Measurements from ENCODE around the gene LYST. TPM values are rescaled to one million over a fixed set of nuclear protein-coding genes. Genes with fewer than 3 reads are reported as not detected.
"Not testable (repeated sequence)": the region's sequence is repeated elsewhere in the genome, so short reads cannot be mapped to it uniquely, and the experiment has no call there.

LYST gene
- total RNA-seq, 1 donor from 2014 or later, result 11.4 TPM

DNA sequence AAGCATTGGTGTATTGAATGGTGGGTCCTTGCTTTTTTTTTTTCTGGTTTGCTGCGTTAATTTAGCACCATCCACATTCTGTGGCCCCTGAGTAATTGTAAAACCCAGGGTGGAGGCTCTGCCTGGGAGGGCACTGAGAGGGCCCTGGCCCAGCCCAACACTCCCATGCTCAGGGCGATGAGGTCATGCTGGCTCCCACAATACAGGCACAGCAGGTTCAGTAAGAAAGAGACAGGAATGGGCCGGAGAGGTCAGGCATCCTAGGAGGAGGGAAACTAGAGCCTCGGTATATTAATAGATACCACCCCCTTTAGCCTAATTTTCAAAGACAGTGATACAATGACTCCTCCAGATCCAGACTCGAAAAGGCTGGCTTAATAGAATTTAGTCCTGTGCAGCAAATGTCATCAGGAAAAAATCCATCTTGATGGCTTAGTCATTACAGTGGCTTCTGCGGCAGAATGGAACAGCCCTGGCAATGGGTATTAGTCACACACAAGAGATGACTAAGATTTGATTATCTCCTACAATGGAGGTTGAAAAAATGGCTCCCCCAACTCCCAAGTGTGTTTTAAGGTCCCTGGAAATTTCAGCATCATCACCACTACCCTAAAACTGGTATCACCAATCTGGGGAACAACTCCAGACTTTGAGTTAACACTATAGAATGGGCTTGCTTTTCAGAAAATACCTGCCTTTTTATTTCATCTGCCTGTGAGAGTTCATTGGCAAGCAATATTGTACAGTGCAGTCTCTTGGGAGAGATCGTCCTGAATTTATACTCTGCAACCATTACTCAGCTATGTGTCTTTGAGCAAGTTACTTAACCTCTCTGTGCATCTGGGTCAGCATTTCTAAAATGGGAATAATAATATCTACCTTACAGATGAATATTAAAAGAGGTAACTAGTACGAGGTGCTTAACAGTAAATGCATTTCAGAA is 43.9 kb upstream of the LYST start:
- peak overlapping the region; percentile 82 for H3K27ac Mint-ChIP-seq
- H3K4me3 Mint-ChIP-seq (ENCODE audit: low read depth), result no peak overlapping the region
- H3K9me3 Mint-ChIP-seq (ENCODE audit: low read depth), result no peaks in the 10 kb centered on the region
- peaks cover 13% of the 10 kb centered on the region for H3K4me1 Mint-ChIP-seq (ENCODE audit: low read depth)
- H3K36me3 Mint-ChIP-seq (ENCODE audit: insufficient read depth), result no peaks in the 10 kb centered on the region
- DNase-seq (ENCODE audit: low spot score, unreplicated experiment), result no peak
- H3K27me3 Mint-ChIP-seq, result peaks cover 4% of the 10 kb centered on the region
- no peak for TF ChIP-seq CTCF (IDR thresholded peaks at IDR 0.05; ENCODE audit: unreplicated experiment)

- H3K27me3 Mint-ChIP-seq, result peaks cover 4% of the 10 kb centered on the region
- no peak overlapping the region for H3K4me3 Mint-ChIP-seq (ENCODE audit: low read depth)
- H3K9me3 Mint-ChIP-seq (ENCODE audit: low read depth), result no peaks in the 10 kb centered on the region
- H3K27ac Mint-ChIP-seq, result peak overlapping the region; percentile 46
- DNase-seq (ENCODE audit: low spot score, unreplicated experiment), result no peak
- no peaks in the 10 kb centered on the region for H3K36me3 Mint-ChIP-seq (ENCODE audit: insufficient read depth)
- TF ChIP-seq CTCF (IDR thresholded peaks at IDR 0.05; ENCODE audit: unreplicated experiment), result no peak
- H3K4me1 Mint-ChIP-seq (ENCODE audit: low read depth), result peaks cover 13% of the 10 kb centered on the region
Measured at GRCh38 chr1:235908742-235909520, 42.2 kb upstream of the LYST start.

DNA sequence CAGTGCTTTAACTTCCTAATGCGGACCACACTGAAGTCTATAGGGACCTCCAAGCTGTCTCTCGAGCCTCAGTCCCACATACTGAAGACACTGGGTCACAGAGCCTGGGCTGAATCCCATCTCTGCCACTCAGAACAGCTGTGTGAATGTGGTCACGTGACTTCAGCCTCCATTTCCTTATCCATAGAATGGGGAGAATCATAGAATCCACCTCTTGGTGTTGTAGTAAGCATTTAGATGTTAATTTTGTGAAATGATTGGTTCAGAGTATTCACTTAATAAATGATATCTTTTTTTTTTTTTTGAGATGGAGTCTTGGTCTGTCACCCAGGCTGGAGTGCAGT is 41.2 kb upstream of the LYST start:
- TF ChIP-seq CTCF (IDR thresholded peaks at IDR 0.05; ENCODE audit: unreplicated experiment), result no peak

DNA sequence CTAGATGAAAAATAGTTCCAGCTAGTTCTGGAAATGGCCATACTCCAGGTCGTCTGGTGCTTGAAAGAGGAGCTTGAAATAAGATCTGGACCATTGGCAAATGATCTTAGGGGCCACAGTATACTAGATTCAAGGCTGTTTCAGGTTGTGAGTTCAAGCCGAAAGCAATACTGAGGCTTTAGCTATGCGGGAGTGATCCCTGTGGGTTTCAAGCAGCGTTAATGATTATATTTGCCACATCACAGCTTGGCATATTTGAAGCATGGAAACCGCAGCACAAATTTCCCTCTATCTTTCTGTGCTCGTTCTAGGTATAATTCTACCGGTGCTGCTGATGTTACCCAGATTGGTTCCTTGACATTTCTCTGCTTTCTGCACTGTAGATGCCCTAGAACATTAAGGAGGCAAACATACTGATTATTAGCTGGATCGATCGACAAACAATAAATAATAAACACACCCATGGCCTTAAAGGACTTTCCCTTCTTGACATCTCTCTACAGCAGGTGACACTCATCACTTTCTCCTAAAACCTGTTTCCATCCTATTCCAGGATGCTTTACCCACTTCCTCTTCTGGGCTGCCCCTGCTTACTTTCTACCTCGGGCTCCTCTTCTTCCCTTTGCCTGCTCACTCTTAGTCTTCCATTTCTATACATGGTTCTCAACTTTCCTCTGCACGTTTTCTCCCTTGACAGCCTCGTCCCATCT is 40.6 kb upstream of the LYST start:
- peaks cover 4% of the 10 kb centered on the region for H3K27me3 Mint-ChIP-seq
- H3K4me3 Mint-ChIP-seq (ENCODE audit: low read depth), result no peak overlapping the region
- peaks cover 13% of the 10 kb centered on the region for H3K4me1 Mint-ChIP-seq (ENCODE audit: low read depth)
- no peaks in the 10 kb centered on the region for H3K9me3 Mint-ChIP-seq (ENCODE audit: low read depth)
- no peak for DNase-seq (ENCODE audit: low spot score, unreplicated experiment)
- H3K27ac Mint-ChIP-seq, result no peak overlapping the region
- no peak for TF ChIP-seq CTCF (IDR thresholded peaks at IDR 0.05; ENCODE audit: unreplicated experiment)
- H3K36me3 Mint-ChIP-seq (ENCODE audit: insufficient read depth), result no peaks in the 10 kb centered on the region

More for the DNA sequence above, 41.2 kb upstream of the LYST start:
- DNase-seq (ENCODE audit: low spot score, unreplicated experiment), result no peak
- H3K4me3 Mint-ChIP-seq (ENCODE audit: low read depth), result no peak overlapping the region
- no peaks in the 10 kb centered on the region for H3K36me3 Mint-ChIP-seq (ENCODE audit: insufficient read depth)
- H3K4me1 Mint-ChIP-seq (ENCODE audit: low read depth), result peaks cover 13% of the 10 kb centered on the region
- H3K9me3 Mint-ChIP-seq (ENCODE audit: low read depth), result no peaks in the 10 kb centered on the region
- peaks cover 4% of the 10 kb centered on the region for H3K27me3 Mint-ChIP-seq
- H3K27ac Mint-ChIP-seq, result no peak overlapping the region

GRCh38 chr1:235906436-235906835 is 39.7 kb upstream of the LYST start:
- no peak for DNase-seq (ENCODE audit: low spot score, unreplicated experiment)
- Mint-ChIP-seq H3K4me1 (ENCODE audit: low read depth) (peaks cover 13% of the 10 kb centered on the region), H3K4me3 (ENCODE audit: low read depth) (no peak overlapping the region), H3K27ac (no peak overlapping the region), H3K27me3 (peaks cover 4% of the 10 kb centered on the region), H3K36me3 (ENCODE audit: insufficient read depth) (no peaks in the 10 kb centered on the region), H3K9me3 (ENCODE audit: low read depth) (no peaks in the 10 kb centered on the region)
- no peak for TF ChIP-seq CTCF (IDR thresholded peaks at IDR 0.05; ENCODE audit: unreplicated experiment)

DNA sequence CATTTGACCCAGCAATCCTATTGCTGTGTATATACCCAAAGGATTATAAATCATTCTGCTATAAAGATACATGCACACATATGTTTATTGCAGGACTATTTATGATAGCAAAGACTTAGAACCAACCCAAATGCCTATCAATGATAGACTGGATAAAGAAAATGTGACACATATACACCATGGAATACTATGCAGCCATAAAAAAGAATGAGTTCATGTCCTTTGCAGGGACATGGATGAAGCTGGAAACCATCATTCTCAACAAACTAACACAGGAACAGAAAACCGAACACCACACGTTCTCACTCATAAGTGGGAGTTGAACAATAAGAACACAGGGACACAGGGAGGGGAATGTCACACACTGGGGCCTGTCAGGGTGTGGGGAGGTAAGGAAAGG is 37.1 kb upstream of the LYST start:
- H3K27me3 Mint-ChIP-seq; H3K9me3 Mint-ChIP-seq (ENCODE audit: low read depth); H3K4me3 Mint-ChIP-seq (ENCODE audit: low read depth); H3K27ac Mint-ChIP-seq; DNase-seq (ENCODE audit: low spot score, unreplicated experiment); H3K36me3 Mint-ChIP-seq (ENCODE audit: insufficient read depth): not testable (repeated sequence)
- H3K4me1 Mint-ChIP-seq (ENCODE audit: low read depth), result peaks cover 12% of the 10 kb centered on the region

Measured in progenitor cell of endocrine pancreas (in vitro differentiated cells).